H1 (cell line): Measurements from ENCODE around the gene FGD6. TPM values are rescaled to one million over a fixed set of nuclear protein-coding genes. Genes with fewer than 3 reads are reported as not detected.

Experiments
- ATF3 ChIP-seq: IDR thresholded peaks from 2 replicates; pipeline ENCODE4 v1.6.1; 2011; ENCODE audit warnings: low read depth, mild to moderate bottlenecking, low read length; ENCODE audit not compliant: insufficient read depth
- BACH1 ChIP-seq: IDR thresholded peaks from 2 replicates; pipeline ENCODE4 v1.6.1; 2012; ENCODE audit warnings: low read length, improper control_type of control experiment
- E2F6 ChIP-seq: IDR thresholded peaks from 2 replicates; pipeline ENCODE4 v1.6.1; 2012; ENCODE audit warnings: inconsistent platforms
- polyA plus RNA-seq, 7 experiments: library from polyadenylated mRNA; depleted of rRNA in 3 of 7; stranded (reverse) in 5 of 7; unstranded in 2 of 7; fragments of >200 nt in 5 of 7; fragments of 200-250 nt in 2 of 7; gene quantifications; 1 replicate in 5 of 7; 2 replicates in 1 of 7; 4 replicates in 1 of 7; pipeline versions ENCODE4 v1.2.1 to v1.2.3, GENCODE V29; 2011 to 2013; ENCODE audit warnings: missing spikeins in 2 of 7, mixed read lengths in 2 of 7
- total RNA-seq: library from RNA; stranded (reverse); fragmentation: NEBNext Ultra II Directional; extraction: Animal tissue kit (Norgen Biotek cat#: 25700); gene quantifications from 2 replicates; pipeline ENCODE4 v1.2.1, GENCODE V29; 2021
- TF ChIP-seq, protein P1 (sequence below): fragments of 300-600 bp; sonication (generic); IDR thresholded peaks from 2 replicates; pipeline ENCODE4 v1.7.1; 2012; ENCODE audit warnings: low read length, moderate library complexity, mild to moderate bottlenecking, inconsistent platforms; ENCODE audit not compliant: insufficient replicate concordance

The FGD6 gene
- total and polyA plus RNA-seq, 2 of the 8 experiments (the other 6 are each of a cell fraction or from before 2014, with no cell fraction given) = 12.2 to 24.3 TPM

DNA sequence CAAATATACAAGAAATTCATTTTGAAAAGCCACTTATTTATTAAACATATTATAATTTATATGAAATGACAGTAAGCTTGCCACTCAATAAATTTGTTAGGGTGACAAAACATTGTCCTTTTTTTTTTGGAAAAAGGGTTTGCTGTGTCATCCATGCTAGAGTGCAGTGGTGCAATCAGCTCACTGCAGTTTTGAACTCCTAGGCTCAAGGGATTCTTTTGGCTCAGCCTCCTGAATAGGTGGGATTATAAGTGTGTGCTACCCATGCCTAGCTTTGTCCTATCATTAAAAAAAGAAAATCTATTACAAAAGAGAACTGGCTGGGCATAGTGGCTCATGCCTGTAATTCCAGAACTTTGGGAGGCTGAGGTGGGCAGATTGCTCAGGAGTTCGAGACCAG, 66.8 kb downstream of the FGD6 start (continued):
- TF ChIP-seq, protein P1, sequence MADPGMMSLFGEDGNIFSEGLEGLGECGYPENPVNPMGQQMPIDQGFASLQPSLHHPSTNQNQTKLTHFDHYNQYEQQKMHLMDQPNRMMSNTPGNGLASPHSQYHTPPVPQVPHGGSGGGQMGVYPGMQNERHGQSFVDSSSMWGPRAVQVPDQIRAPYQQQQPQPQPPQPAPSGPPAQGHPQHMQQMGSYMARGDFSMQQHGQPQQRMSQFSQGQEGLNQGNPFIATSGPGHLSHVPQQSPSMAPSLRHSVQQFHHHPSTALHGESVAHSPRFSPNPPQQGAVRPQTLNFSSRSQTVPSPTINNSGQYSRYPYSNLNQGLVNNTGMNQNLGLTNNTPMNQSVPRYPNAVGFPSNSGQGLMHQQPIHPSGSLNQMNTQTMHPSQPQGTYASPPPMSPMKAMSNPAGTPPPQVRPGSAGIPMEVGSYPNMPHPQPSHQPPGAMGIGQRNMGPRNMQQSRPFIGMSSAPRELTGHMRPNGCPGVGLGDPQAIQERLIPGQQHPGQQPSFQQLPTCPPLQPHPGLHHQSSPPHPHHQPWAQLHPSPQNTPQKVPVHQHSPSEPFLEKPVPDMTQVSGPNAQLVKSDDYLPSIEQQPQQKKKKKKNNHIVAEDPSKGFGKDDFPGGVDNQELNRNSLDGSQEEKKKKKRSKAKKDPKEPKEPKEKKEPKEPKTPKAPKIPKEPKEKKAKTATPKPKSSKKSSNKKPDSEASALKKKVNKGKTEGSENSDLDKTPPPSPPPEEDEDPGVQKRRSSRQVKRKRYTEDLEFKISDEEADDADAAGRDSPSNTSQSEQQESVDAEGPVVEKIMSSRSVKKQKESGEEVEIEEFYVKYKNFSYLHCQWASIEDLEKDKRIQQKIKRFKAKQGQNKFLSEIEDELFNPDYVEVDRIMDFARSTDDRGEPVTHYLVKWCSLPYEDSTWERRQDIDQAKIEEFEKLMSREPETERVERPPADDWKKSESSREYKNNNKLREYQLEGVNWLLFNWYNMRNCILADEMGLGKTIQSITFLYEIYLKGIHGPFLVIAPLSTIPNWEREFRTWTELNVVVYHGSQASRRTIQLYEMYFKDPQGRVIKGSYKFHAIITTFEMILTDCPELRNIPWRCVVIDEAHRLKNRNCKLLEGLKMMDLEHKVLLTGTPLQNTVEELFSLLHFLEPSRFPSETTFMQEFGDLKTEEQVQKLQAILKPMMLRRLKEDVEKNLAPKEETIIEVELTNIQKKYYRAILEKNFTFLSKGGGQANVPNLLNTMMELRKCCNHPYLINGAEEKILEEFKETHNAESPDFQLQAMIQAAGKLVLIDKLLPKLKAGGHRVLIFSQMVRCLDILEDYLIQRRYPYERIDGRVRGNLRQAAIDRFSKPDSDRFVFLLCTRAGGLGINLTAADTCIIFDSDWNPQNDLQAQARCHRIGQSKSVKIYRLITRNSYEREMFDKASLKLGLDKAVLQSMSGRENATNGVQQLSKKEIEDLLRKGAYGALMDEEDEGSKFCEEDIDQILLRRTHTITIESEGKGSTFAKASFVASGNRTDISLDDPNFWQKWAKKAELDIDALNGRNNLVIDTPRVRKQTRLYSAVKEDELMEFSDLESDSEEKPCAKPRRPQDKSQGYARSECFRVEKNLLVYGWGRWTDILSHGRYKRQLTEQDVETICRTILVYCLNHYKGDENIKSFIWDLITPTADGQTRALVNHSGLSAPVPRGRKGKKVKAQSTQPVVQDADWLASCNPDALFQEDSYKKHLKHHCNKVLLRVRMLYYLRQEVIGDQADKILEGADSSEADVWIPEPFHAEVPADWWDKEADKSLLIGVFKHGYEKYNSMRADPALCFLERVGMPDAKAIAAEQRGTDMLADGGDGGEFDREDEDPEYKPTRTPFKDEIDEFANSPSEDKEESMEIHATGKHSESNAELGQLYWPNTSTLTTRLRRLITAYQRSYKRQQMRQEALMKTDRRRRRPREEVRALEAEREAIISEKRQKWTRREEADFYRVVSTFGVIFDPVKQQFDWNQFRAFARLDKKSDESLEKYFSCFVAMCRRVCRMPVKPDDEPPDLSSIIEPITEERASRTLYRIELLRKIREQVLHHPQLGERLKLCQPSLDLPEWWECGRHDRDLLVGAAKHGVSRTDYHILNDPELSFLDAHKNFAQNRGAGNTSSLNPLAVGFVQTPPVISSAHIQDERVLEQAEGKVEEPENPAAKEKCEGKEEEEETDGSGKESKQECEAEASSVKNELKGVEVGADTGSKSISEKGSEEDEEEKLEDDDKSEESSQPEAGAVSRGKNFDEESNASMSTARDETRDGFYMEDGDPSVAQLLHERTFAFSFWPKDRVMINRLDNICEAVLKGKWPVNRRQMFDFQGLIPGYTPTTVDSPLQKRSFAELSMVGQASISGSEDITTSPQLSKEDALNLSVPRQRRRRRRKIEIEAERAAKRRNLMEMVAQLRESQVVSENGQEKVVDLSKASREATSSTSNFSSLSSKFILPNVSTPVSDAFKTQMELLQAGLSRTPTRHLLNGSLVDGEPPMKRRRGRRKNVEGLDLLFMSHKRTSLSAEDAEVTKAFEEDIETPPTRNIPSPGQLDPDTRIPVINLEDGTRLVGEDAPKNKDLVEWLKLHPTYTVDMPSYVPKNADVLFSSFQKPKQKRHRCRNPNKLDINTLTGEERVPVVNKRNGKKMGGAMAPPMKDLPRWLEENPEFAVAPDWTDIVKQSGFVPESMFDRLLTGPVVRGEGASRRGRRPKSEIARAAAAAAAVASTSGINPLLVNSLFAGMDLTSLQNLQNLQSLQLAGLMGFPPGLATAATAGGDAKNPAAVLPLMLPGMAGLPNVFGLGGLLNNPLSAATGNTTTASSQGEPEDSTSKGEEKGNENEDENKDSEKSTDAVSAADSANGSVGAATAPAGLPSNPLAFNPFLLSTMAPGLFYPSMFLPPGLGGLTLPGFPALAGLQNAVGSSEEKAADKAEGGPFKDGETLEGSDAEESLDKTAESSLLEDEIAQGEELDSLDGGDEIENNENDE = no peak
- no peak for TF ChIP-seq ATF3
- TF ChIP-seq E2F6 = no peak
- no peak for TF ChIP-seq BACH1
